NT2/D1 (cell line): ENCODE results near the gene PDE9A.

ENCODE experiments used
- SUZ12 ChIP-seq: IDR thresholded peaks from 2 replicates; pipeline ENCODE4 v1.6.1; 2011; ENCODE audit not compliant: insufficient read length, insufficient read depth; ENCODE audit errors: extremely low read depth
- YY1 ChIP-seq: IDR thresholded peaks from 2 replicates; pipeline ENCODE4 v1.6.1; 2011; ENCODE audit not compliant: insufficient read length, insufficient read depth
- ZNF274 ChIP-seq: IDR thresholded peaks from 2 replicates; pipeline ENCODE4 v1.6.1; 2011; ENCODE audit warnings: mild to moderate bottlenecking, low read depth, low read length

GRCh38 chr21:42614811-42615351 lies 38.5 kb upstream of the PDE9A start:
- TF ChIP-seq SUZ12 (no peak), YY1 (no peak), ZNF274 (no peak)
